Peyer's patch (tissue), 4 donors: ENCODE measurements around the gene ADPRM. TPM values are rescaled to one million over a fixed set of nuclear protein-coding genes. Genes with fewer than 3 reads are reported as not detected.

ENCODE experiments used
- DNase-seq, 3 donors: peaks; one replicate each; pipeline ENCODE4 v3.0.0-alpha.2; 2017 to 2019
- H3K27ac ChIP-seq, 4 donors: fragments of 200-600 bp; sonication (generic); one replicate each; pipeline ENCODE4 v1.5.1; 2016 to 2019
- H3K27me3 ChIP-seq, 2 donors: fragments of 200-600 bp; sonication (generic); one replicate each; pipeline ENCODE4 v1.5.1; 2019
- H3K36me3 ChIP-seq, 3 donors: fragments of 200-600 bp; sonication (generic); one replicate each; pipeline ENCODE4 v1.5.1; 2016 to 2019
- H3K4me1 ChIP-seq, 4 donors: fragments of 200-600 bp; sonication (generic); one replicate each; pipeline ENCODE4 v1.5.1; 2016 to 2019
- H3K4me3 ChIP-seq, 4 donors: fragments of 200-600 bp; sonication (generic); 1 replicate in 3 of 4; 2 replicates in 1 of 4; pipeline ENCODE4 v1.5.1; 2016 to 2019; ENCODE audit warnings: mild to moderate bottlenecking in 1 of 4
- H3K9me3 ChIP-seq, 4 donors: fragments of 200-600 bp; sonication (generic); one replicate each; pipeline ENCODE4 v1.5.1; 2016 to 2019; ENCODE audit warnings: mild to moderate bottlenecking in 1 of 4
- POLR2A ChIP-seq, 2 donors: fragments of 450-650 bp; IDR thresholded peaks; one replicate each; pipeline ENCODE4 v1.5.1; 2017; ENCODE audit warnings: antibody characterized with exemption in 2 of 2, mild to moderate bottlenecking in 2 of 2, moderate library complexity in 2 of 2
- total RNA-seq, 4 donors: library from RNA; depleted of rRNA; stranded (reverse); fragments of >200 nt; gene quantifications; one replicate each; pipeline ENCODE4 v1.1.0, GENCODE V29; 2016
- TF ChIP-seq, protein P1 (sequence below), 6 experiments: fragments of 450-650 bp in 4 of 6; fragments of 200-600 bp in 2 of 6; sonication (generic) in 1 of 6; IDR thresholded peaks; one replicate each; pipeline ENCODE4 v1.5.1; 2017 to 2019; ENCODE audit warnings: antibody characterized with exemption in 6 of 6, mild to moderate bottlenecking in 3 of 6, moderate library complexity in 1 of 6

The ADPRM gene
- total RNA-seq, 4 donors from 2014 or later: 6.5 to 20.6 (median 14.0) TPM

DNA sequence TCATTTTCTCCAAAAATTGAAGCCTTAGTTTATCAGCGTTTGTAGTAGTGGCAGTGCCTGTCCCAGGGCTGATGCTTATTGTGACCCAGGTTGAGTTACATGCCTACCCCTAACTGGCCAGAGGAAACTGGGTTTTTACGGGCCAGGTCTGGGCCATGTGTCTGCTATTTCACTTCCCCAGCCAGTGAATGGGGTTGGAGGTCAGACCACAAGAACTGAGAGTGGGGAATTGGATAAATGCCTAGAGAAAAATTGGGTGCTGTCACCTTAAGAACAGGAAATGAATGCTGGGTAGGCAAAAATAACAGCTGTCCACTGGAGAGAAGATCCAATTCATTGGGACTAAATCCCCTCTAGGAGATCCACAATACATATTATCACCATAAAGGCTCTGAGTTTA, 5.2 kb downstream of the ADPRM start:
- peaks cover 0 to 28% (median 0%) of the 10 kb centered on the region in 3 donors for H3K36me3 ChIP-seq
- DNase-seq: no peak
- H3K27me3 ChIP-seq: no peaks in the 10 kb centered on the region
- H3K4me3 ChIP-seq: no peak overlapping the region
- no peaks in the 10 kb centered on the region for H3K9me3 ChIP-seq
- no peak overlapping the region for H3K27ac ChIP-seq
- peaks cover 0 to 10% (median 3%) of the 10 kb centered on the region in 4 donors for H3K4me1 ChIP-seq
- TF ChIP-seq, protein P1, sequence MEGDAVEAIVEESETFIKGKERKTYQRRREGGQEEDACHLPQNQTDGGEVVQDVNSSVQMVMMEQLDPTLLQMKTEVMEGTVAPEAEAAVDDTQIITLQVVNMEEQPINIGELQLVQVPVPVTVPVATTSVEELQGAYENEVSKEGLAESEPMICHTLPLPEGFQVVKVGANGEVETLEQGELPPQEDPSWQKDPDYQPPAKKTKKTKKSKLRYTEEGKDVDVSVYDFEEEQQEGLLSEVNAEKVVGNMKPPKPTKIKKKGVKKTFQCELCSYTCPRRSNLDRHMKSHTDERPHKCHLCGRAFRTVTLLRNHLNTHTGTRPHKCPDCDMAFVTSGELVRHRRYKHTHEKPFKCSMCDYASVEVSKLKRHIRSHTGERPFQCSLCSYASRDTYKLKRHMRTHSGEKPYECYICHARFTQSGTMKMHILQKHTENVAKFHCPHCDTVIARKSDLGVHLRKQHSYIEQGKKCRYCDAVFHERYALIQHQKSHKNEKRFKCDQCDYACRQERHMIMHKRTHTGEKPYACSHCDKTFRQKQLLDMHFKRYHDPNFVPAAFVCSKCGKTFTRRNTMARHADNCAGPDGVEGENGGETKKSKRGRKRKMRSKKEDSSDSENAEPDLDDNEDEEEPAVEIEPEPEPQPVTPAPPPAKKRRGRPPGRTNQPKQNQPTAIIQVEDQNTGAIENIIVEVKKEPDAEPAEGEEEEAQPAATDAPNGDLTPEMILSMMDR (IDR thresholded peaks at IDR 0.05): no peak
- no peak for TF ChIP-seq POLR2A (IDR thresholded peaks at IDR 0.05)

DNA sequence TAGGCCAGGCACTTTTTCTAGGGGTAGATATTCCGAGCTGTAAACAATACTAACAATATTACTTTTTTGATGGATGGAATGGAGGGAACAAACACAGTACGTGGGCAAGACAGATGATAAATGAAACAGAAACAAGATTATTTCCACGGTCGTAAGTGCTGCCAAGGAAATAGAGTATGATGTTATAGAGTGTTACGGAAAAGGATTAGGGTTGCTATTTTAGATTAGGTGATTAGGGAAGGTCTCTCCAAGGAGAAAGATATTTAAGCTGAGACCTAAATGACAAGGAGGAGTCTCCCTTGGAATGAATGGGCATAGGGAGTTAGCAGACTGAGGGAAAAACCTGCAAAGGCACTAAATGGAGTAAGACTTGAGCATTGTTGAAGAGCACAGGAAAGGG, 8.3 kb downstream of the ADPRM start:
- Histone ChIP-seq H3K4me1 (no peaks in the 10 kb centered on the region), H3K9me3 (no peaks in the 10 kb centered on the region), H3K36me3 (peaks cover 0 to 57% (median 0%) of the 10 kb centered on the region in 3 donors), H3K27me3 (no peaks in the 10 kb centered on the region), H3K27ac (no peak overlapping the region), H3K4me3 (no peak overlapping the region)
- DNase-seq: no peak
- no peak for TF ChIP-seq POLR2A (IDR thresholded peaks at IDR 0.05)
- TF ChIP-seq, protein P1 (IDR thresholded peaks at IDR 0.05): no peak

DNA sequence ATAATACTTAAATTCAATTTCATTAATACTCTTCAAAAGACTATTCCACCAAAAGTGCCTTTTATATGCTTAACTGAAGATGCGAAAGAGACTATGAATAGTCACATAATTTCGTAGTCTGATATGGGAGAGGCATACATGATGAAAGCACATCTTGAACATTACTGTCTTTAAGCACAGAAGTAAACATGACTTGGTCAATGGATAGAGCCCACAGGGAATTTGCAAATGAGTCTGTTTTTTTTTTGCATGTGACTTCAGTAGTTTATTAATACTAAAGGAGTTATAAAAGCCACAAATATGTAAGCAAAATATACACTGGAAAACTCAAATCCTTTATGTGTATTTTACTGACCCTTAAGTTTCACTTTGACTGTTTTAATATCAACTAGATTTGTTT, 15.9 kb downstream of the ADPRM start:
- TF ChIP-seq POLR2A (IDR thresholded peaks at IDR 0.05): no peak
- TF ChIP-seq, protein P1 (IDR thresholded peaks at IDR 0.05): no peak
- Histone ChIP-seq H3K27me3 (no peaks in the 10 kb centered on the region), H3K4me1 (no peaks in the 10 kb centered on the region), H3K4me3 (no peak overlapping the region), H3K9me3 (no peaks in the 10 kb centered on the region), H3K36me3 (peaks cover 0 to 51% (median 0%) of the 10 kb centered on the region in 3 donors), H3K27ac (no peak overlapping the region)
- DNase-seq: no peak

DNA sequence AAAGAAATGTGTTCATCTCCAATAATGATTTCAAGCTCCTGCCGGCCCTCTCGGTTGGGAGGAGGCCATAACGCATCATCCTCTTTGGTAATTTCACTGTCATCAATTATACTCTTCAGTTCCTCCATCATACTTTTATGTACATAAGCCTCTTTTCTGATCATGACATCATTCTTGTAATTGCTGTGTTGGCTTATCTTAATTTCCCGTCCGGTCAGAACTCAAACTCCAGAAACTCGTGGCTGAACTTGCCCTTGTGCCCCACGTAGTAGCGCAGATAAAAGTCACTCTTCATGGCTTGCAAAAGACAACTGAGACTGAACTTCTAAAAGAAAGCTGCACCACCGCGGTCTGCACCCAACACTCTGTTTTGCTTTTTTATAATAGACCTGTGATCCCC, 18.8 kb downstream of the ADPRM start:
- Histone ChIP-seq H3K36me3 (peaks cover 0 to 34% (median 0%) of the 10 kb centered on the region in 3 donors), H3K4me1 (no peaks in the 10 kb centered on the region), H3K27ac (peak overlapping the region in 1 of 4 donors; percentile 11), H3K9me3 (no peaks in the 10 kb centered on the region), H3K27me3 (no peaks in the 10 kb centered on the region), H3K4me3 (no peak overlapping the region)
- TF ChIP-seq POLR2A (IDR thresholded peaks at IDR 0.05): no peak
- TF ChIP-seq, protein P1 (IDR thresholded peaks at IDR 0.05): no peak
- DNase-seq: no peak

DNA sequence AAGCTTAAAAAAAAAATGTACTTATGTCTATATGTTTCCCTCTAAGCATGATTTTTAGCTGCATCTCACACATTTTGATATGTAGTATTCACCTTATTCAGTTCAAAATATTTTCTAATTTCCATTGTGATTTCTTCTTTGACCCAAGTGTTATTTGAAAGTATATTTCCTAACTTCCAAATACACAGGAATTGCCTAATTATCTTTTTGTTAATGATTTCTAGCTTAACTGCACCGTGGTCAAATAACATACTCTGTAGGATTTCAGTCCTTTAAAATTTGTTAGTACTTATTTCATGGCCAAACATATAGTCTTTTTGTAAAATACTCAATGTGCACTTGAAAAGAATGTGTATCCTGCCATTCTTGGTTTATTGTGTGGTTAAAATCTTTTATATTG, 21.2 kb downstream of the ADPRM start:
- TF ChIP-seq POLR2A (IDR thresholded peaks at IDR 0.05): no peak
- TF ChIP-seq, protein P1 (IDR thresholded peaks at IDR 0.05): no peak
- Histone ChIP-seq H3K36me3 (peaks cover 0 to 27% (median 0%) of the 10 kb centered on the region in 3 donors), H3K27ac (no peak overlapping the region), H3K27me3 (no peaks in the 10 kb centered on the region), H3K9me3 (no peaks in the 10 kb centered on the region), H3K4me1 (no peaks in the 10 kb centered on the region), H3K4me3 (no peak overlapping the region)
- DNase-seq: no peak
